IgD-negative memory B cell (primary cell): ENCODE results near the gene ATG14. TPM values are rescaled to one million over a fixed set of nuclear protein-coding genes. Genes with fewer than 3 reads are reported as not detected.
"Not testable (repeated sequence)": the region's sequence is repeated elsewhere in the genome, so short reads cannot be mapped to it uniquely, and the experiment has no call there.

Experiments used
- H3K27ac Mint-ChIP-seq, 3 donors: one replicate each; pipeline ENCODE4 v1.8.0; 2020 to 2022; ENCODE audit warnings: mild to moderate bottlenecking in 3 of 3, mixed read lengths in 3 of 3, moderate library complexity in 1 of 3
- H3K27me3 Mint-ChIP-seq: one replicate; pipeline ENCODE4 v1.8.0; 2021; ENCODE audit warnings: mixed read lengths
- H3K36me3 Mint-ChIP-seq: one replicate; pipeline ENCODE4 v1.8.0; 2020; ENCODE audit warnings: mild to moderate bottlenecking, mixed read lengths
- H3K4me1 Mint-ChIP-seq, 3 donors: one replicate each; pipeline ENCODE4 v1.8.0; 2020 to 2022; ENCODE audit warnings: mixed read lengths in 3 of 3, mild to moderate bottlenecking in 1 of 3
- H3K4me3 Mint-ChIP-seq, 4 donors: one replicate each; pipeline ENCODE4 v1.8.0; 2020 to 2022; ENCODE audit warnings: mild to moderate bottlenecking in 4 of 4, mixed read lengths in 4 of 4, moderate library complexity in 3 of 4
- H3K9me3 Mint-ChIP-seq, 3 donors: one replicate each; pipeline ENCODE4 v1.8.0; 2020 to 2021; ENCODE audit warnings: mixed read lengths in 3 of 3, mild to moderate bottlenecking in 1 of 3
- polyA plus RNA-seq: library from polyadenylated mRNA; unstranded; fragments of 300-500 nt; fragmentation: Illumina TruSeq; gene quantifications from one replicate; pipeline ENCODE4 v1.2.3, GENCODE V29; 2021

The ATG14 gene
- polyA plus RNA-seq, 1 donor from 2014 or later, result 4.8 TPM

DNA sequence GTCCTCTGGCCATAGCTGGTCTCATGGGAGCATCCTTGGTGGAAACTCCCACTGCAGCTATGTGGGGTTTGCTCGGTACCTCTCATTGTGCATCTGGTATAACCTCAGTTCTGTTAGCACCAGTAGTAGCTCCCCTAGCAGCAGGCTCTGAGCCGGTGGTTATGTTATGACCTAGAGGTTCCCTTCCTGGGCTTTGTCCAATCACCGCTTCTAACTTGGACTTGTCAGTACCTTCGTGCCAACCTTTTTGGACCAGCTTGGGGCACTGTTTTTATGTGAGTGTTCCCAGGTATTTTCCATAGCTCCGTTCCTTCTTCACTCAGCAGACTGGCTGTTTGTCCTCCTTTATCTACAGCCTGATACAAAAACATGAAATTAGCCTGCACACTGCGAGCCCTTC, 55.7 kb downstream of the ATG14 start:
- Mint-ChIP-seq H3K27ac (no peak overlapping the region), H3K36me3 (peaks cover 3% of the 10 kb centered on the region), H3K4me1 (peaks cover 0 to 2% (median 1%) of the 10 kb centered on the region in 3 donors), H3K27me3 (no peaks in the 10 kb centered on the region), H3K4me3 (no peak overlapping the region), H3K9me3 (no peaks in the 10 kb centered on the region)

DNA sequence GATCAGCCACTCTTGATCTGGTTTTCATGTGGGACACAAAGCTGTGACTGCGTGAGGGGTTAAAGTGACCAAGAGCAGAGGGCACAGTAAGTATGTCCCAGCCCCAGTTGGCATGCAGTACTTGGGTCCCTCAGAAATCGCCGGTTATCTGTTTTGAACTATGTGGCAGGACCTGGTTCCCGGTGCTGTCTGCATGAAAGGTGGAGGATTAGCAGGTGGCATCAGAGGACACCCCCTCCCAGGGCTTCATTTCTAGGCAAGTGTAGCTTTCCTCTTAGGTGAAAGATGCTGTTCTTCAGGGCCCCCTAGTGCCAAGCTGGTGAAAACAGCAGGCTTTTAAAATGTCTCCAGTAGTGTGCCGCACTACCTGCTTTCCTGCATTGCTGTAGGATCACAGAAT, 57.1 kb downstream of the ATG14 start:
- H3K27me3 Mint-ChIP-seq, result no peaks in the 10 kb centered on the region
- H3K4me1 Mint-ChIP-seq, result peaks cover 5 to 9% (median 5%) of the 10 kb centered on the region in 3 donors
- H3K4me3 Mint-ChIP-seq, result no peak overlapping the region
- peak overlapping the region in 1 of 3 donors; percentile 86 for H3K27ac Mint-ChIP-seq
- H3K36me3 Mint-ChIP-seq, result peaks cover 2% of the 10 kb centered on the region
- no peaks in the 10 kb centered on the region for H3K9me3 Mint-ChIP-seq

DNA sequence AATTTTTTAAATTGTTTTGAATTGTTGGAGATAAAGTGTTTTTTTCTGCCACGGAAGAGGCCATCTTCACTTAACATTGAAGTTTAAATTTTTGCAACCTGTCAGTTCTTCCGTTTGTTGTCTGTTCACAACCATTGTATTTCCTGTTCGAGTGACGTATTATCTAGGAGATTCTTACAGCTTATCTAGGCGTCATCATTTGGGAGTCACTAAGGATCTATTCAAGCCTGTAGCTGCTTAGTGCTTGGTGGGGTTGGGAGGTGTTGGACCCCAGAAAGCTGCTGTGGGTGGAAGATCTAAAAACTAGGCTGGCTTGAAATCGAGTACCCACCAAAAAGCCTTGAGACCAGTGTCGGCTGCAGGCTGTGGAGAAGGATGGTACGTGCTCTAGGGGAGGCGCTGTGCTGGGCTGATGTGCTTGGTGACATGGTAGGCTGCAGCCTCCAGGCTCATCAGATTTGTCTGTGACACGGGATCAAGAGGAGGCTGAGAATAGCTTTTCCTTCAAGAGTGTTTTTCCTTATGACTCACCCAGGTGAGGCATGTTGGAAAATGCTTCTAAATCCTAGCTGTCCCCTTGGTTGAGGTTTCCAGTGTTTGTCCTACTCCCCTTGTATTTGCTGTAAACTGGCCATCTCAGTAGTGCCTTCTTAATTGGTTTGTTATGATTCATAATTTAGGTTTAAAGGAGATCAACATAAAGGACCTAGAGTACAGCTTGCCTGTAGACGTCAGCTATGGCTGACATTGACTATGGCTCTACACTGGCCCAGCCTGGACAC, 57.8 kb downstream of the ATG14 start:
- Mint-ChIP-seq H3K27me3 (no peaks in the 10 kb centered on the region), H3K27ac (peak overlapping the region in 1 of 3 donors; percentile 90), H3K4me1 (peaks cover 10 to 14% (median 11%) of the 10 kb centered on the region in 3 donors), H3K36me3 (peaks cover 2% of the 10 kb centered on the region), H3K4me3 (peak overlapping the region in 1 of 4 donors; percentile 5), H3K9me3 (no peaks in the 10 kb centered on the region)

DNA sequence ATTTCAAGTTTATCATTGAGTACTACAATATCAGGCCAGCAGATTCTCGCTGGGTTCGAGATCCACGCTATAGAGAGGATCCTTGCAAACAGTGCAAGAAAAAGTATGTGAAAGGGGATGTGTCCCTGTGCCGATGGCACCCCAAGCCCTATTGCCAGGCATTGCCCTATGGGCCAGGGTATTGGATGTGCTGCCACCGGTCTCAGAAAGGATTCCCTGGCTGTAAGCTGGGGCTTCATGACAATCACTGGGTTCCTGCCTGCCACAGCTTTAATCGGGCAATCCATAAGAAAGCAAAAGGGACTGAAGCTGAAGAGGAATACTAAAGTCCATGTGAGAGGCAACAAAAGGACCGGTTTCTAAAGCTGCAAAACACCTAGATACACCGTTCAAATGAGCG, 59.4 kb downstream of the ATG14 start:
- Mint-ChIP-seq H3K9me3 (no peaks in the 10 kb centered on the region), H3K4me1 (peaks cover 19 to 24% (median 19%) of the 10 kb centered on the region in 3 donors), H3K4me3 (no peak overlapping the region), H3K27me3 (no peaks in the 10 kb centered on the region), H3K36me3 (peaks cover 2% of the 10 kb centered on the region), H3K27ac (peak overlapping the region in 1 of 3 donors; percentile 6)

DNA sequence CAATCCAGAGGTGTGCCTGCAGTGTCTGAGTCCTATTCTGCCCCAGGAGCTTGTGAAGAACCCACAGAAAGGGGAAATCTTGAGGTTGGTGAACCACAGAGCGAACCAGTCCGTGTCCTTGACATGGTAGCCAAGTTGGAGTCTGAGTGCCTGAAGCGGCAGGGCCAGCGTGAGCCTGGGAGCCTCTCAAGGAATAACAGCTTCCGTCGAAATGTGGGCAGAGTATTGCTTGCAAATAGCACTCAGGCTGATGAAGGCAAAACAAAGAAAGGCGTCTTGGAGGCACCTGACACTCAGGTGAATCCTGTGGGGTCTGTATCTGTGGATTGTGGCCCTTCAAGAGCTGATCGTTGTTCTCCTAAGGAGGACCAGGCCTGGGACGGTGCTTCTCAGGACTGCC, 60.5 kb downstream of the ATG14 start:
- Mint-ChIP-seq H3K4me3 (no peak overlapping the region), H3K36me3 (peaks cover 2% of the 10 kb centered on the region), H3K27me3 (no peaks in the 10 kb centered on the region), H3K9me3 (no peaks in the 10 kb centered on the region), H3K4me1 (peaks cover 19 to 32% (median 22%) of the 10 kb centered on the region in 3 donors), H3K27ac (no peak overlapping the region)

DNA sequence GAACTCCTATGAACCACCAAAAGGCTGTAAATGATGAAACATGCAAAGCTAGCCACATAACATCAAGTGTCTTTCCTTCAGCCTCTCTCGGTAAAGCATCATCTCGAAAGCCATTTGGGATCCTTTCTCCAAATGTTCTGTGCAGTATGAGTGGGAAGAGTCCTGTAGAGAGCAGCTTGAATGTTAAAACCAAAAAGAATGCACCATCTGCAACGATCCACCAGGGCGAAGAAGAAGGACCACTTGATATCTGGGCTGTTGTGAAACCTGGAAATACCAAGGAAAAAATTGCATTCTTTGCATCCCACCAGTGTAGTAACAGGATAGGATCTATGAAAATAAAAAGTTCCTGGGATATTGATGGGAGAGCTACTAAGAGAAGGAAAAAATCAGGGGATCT, 61.2 kb downstream of the ATG14 start:
- Mint-ChIP-seq H3K36me3 (peaks cover 2% of the 10 kb centered on the region), H3K4me3 (no peak overlapping the region), H3K27ac (no peak overlapping the region), H3K27me3 (no peaks in the 10 kb centered on the region), H3K4me1 (peaks cover 19 to 34% (median 24%) of the 10 kb centered on the region in 3 donors), H3K9me3 (no peaks in the 10 kb centered on the region)

GRCh38 chr14:55349565-55349964, 62.1 kb downstream of the ATG14 start:
- Mint-ChIP-seq H3K4me3 (peak overlapping the region; percentile 37 to 85 (median 72)), H3K36me3 (no peaks in the 10 kb centered on the region), H3K4me1 (peaks cover 21 to 34% (median 28%) of the 10 kb centered on the region in 3 donors), H3K27ac (peak overlapping the region; percentile 8 to 76 (median 65)), H3K9me3 (no peaks in the 10 kb centered on the region), H3K27me3 (no peaks in the 10 kb centered on the region)

DNA sequence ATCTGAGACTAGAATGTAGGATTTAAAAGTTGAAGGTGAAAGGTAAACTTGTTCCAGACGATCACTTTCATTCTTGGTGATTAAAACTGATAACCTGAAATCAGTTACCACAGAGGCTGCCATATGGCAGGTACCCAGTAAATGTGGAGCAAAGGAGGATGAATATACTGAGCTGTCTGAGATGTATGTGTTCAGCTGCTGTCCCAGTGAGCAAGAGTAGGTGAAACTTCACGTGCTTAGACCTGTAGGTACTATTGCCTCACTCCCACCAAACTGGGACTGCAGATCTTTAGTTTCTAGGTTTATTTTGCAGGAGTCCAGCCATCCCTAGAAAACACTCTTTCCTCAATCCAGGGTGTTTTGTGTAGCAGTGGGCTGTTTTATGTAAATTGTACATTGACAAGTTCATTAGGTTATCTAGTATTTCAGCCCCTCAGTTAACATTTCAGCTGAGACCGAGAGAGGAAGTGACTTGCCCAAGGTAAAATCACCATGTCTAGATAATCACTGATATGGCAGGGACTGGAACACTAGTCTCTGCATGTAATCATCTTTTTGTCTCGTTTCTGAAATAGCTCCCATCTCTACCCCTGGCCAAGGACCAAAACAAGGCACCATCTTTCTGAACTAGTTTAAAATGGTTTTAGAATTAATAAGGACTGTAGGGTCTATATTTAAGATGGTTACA, 62.7 kb downstream of the ATG14 start:
- Mint-ChIP-seq H3K36me3 (no peaks in the 10 kb centered on the region), H3K4me3 (peak overlapping the region; percentile 6 to 85 (median 72)), H3K27ac (peak overlapping the region; percentile 8 to 76 (median 65)), H3K9me3 (no peaks in the 10 kb centered on the region), H3K4me1 (peaks cover 21 to 34% (median 26%) of the 10 kb centered on the region in 3 donors), H3K27me3 (no peaks in the 10 kb centered on the region)

- H3K36me3 Mint-ChIP-seq, result no peaks in the 10 kb centered on the region
- H3K27ac Mint-ChIP-seq, result peak overlapping the region in 1 of 3 donors; percentile 59
- no peaks in the 10 kb centered on the region for H3K9me3 Mint-ChIP-seq
- no peaks in the 10 kb centered on the region for H3K27me3 Mint-ChIP-seq
- H3K4me3 Mint-ChIP-seq, result no peak overlapping the region
- H3K4me1 Mint-ChIP-seq, result peaks cover 22 to 42% (median 28%) of the 10 kb centered on the region in 3 donors
Observed at GRCh38 chr14:55347748-55348147, 63.9 kb downstream of the ATG14 start.

DNA sequence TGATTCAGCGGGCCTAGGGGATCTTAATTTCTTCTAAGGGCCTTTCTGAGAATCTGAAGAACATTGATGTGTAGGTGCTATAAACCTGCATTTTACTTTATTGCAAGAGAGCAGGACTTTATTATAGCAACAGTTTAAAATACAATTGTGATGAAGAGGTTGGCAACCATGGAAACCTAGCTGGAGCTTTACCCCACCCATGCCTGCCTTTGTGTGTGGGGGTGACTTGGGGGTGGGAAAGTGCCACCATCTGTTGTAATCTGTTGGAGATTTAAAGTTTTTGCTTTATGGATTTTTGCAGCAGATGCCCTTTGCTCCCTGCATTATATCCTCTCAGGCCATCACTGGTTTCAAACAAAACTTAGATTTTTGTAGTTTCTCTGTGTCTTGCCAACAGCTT, 64.6 kb downstream of the ATG14 start:
- no peaks in the 10 kb centered on the region for H3K27me3 Mint-ChIP-seq
- H3K4me1 Mint-ChIP-seq, result peaks cover 22 to 45% (median 28%) of the 10 kb centered on the region in 3 donors
- H3K27ac Mint-ChIP-seq, result peak overlapping the region in 1 of 3 donors; percentile 31
- H3K36me3 Mint-ChIP-seq, result no peaks in the 10 kb centered on the region
- no peak overlapping the region for H3K4me3 Mint-ChIP-seq
- no peaks in the 10 kb centered on the region for H3K9me3 Mint-ChIP-seq

GRCh38 chr14:55344582-55345163, 67.0 kb downstream of the ATG14 start:
- not testable (repeated sequence) for H3K4me3 Mint-ChIP-seq, H3K9me3 Mint-ChIP-seq, H3K36me3 Mint-ChIP-seq, H3K27me3 Mint-ChIP-seq, H3K27ac Mint-ChIP-seq
- peaks cover 23 to 46% (median 34%) of the 10 kb centered on the region in 3 donors for H3K4me1 Mint-ChIP-seq

DNA sequence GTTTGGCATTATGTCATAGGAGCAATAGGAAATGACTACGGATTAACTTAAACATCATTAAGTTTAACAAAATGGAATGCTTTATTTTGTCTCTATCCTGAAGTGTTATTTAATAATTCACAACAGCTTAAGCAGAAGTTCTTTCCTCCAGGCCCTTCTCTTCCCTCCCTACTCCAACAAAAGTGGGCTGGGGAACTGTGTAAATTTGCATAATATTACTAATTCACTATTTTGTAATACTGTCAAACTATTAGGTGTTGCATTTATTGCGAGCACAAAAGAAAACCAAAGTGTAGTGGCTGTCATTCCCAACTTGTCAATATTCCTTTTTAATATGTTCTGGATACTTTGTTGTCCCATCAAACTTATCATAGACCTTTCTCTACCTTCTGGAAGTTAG, 69.8 kb downstream of the ATG14 start:
- no peaks in the 10 kb centered on the region for H3K36me3 Mint-ChIP-seq
- no peaks in the 10 kb centered on the region for H3K27me3 Mint-ChIP-seq
- no peak overlapping the region for H3K27ac Mint-ChIP-seq
- H3K4me1 Mint-ChIP-seq, result peaks cover 16 to 27% (median 21%) of the 10 kb centered on the region in 3 donors
- no peak overlapping the region for H3K4me3 Mint-ChIP-seq
- H3K9me3 Mint-ChIP-seq, result no peaks in the 10 kb centered on the region

- no peak overlapping the region for H3K27ac Mint-ChIP-seq
- H3K9me3 Mint-ChIP-seq, result no peaks in the 10 kb centered on the region
- H3K4me3 Mint-ChIP-seq, result no peak overlapping the region
- H3K4me1 Mint-ChIP-seq, result peaks cover 17 to 18% (median 18%) of the 10 kb centered on the region in 3 donors
- no peaks in the 10 kb centered on the region for H3K27me3 Mint-ChIP-seq
- H3K36me3 Mint-ChIP-seq, result peaks cover 2% of the 10 kb centered on the region
Observed at GRCh38 chr14:55340482-55340881, 71.1 kb downstream of the ATG14 start.

GRCh38 chr14:55339770-55340169, 71.9 kb downstream of the ATG14 start:
- H3K4me1 Mint-ChIP-seq, result peaks cover 17 to 24% (median 19%) of the 10 kb centered on the region in 3 donors
- no peak overlapping the region for H3K27ac Mint-ChIP-seq
- no peak overlapping the region for H3K4me3 Mint-ChIP-seq
- no peaks in the 10 kb centered on the region for H3K27me3 Mint-ChIP-seq
- H3K9me3 Mint-ChIP-seq, result peaks cover 0 to under 1% (median 0%) of the 10 kb centered on the region in 3 donors
- H3K36me3 Mint-ChIP-seq, result peaks cover 2% of the 10 kb centered on the region

DNA sequence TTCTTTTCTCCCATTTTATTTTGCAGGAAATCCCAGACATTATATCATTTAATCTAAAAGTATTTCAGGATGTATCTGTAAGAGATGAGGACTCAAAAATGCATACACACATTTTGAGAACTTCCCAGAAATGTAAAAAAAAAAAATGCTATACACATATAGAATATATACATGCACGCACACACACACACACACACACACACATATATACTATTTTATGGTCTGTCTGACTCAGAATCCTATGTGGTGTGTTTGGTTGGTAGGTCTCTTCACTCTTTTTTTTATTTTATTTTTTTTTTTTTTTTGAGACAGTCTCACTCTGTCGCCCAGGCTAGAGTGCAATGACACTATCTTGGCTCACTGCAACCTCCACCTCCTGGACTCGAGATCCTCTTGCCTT, 74.9 kb downstream of the ATG14 start:
- no peaks in the 10 kb centered on the region for H3K27me3 Mint-ChIP-seq
- H3K4me3 Mint-ChIP-seq, result no peak overlapping the region
- no peak overlapping the region for H3K27ac Mint-ChIP-seq
- H3K4me1 Mint-ChIP-seq, result peaks cover 37 to 41% (median 40%) of the 10 kb centered on the region in 3 donors
- H3K36me3 Mint-ChIP-seq, result peaks cover 2% of the 10 kb centered on the region
- peaks cover 0 to 2% (median 0%) of the 10 kb centered on the region in 3 donors for H3K9me3 Mint-ChIP-seq
